ENCODE results near the gene RBMS1. TPM values are rescaled to one million over a fixed set of nuclear protein-coding genes. Genes with fewer than 3 reads are reported as not detected.
"Not testable (repeated sequence)": the region's sequence is repeated elsewhere in the genome, so short reads cannot be mapped to it uniquely, and the experiment has no call there.

Gene RBMS1
- total RNA-seq, 5 donors from 2014 or later (not counting 1 experiment from before 2014, with no cell fraction given), result 94.2 to 137 (median 105) TPM

- H3K4me1 Mint-ChIP-seq, result peaks cover 63 to 73% (median 71%) of the 10 kb centered on the region in 3 donors
- Histone ChIP-seq H3K9me3 (peaks cover 3% of the 10 kb centered on the region), H3K4me1 (ENCODE audit: control insufficient read depth in 1 of 2, extremely low read depth in 1 of 2, insufficient read depth in 2 of 2, low read length in 2 of 2) (peaks cover 24 to 56% of the 10 kb centered on the region in 2 experiments), H3K36me3 (ENCODE audit: control insufficient read depth in 2 of 2, extremely low read depth in 1 of 2, insufficient read depth in 1 of 2, low read length in 1 of 2) (peaks cover 0 to 3% of the 10 kb centered on the region in 2 donors), H3K27me3 (replicated peaks in 1 of 2; ENCODE audit: control insufficient read depth in 2 of 2, extremely low read depth in 1 of 2, insufficient read depth in 2 of 2, low read length in 1 of 2) (no peaks in the 10 kb centered on the region), H3K27ac (ENCODE audit: low read length) (no peak overlapping the region), H3K4me3 (ENCODE audit: control insufficient read depth in 1 of 2, extremely low read depth in 1 of 2, low read length in 1 of 2) (no peak overlapping the region)
- ChIA-PET POLR2A (interaction anchor here in 1 of 2 donors (0.9 to 1.1 kb wide), 3 partner anchors 14 to 24 kb away, joined by 3 read pairs; no protein-coding TSS in a partner anchor), CTCF (interaction anchor here in 1 of 2 donors (0.8 kb wide), 1 partner anchor 63 kb away, joined by 3 read pairs; no protein-coding TSS in a partner anchor)
- peaks cover 0 to 7% (median 4%) of the 10 kb centered on the region in 3 donors for H3K9me3 Mint-ChIP-seq
- ATAC-seq (replicated peaks in 1 of 4) (no peak), DNase-seq (no peak)
- WGBS (ENCODE audit: insufficient coverage), result 100% methylated on average over 1 of the region's 5 CpGs
- H3K4me3 Mint-ChIP-seq, result peak overlapping the region in 1 of 3 donors; percentile 38
- H3K27me3 Mint-ChIP-seq, result no peaks in the 10 kb centered on the region
- H3K27ac Mint-ChIP-seq, result peak overlapping the region; percentile 53 to 81
- peaks cover 25% of the 10 kb centered on the region for H3K36me3 Mint-ChIP-seq
These were observed 67.0 kb downstream of the RBMS1 start for GRCh38 chr2:160426604-160427003.

- Histone ChIP-seq H3K27ac (ENCODE audit: low read length) (no peak overlapping the region), H3K4me3 (ENCODE audit: control insufficient read depth in 1 of 2, extremely low read depth in 1 of 2, low read length in 1 of 2) (no peak overlapping the region), H3K9me3 (peaks cover 3% of the 10 kb centered on the region), H3K27me3 (replicated peaks in 1 of 2; ENCODE audit: control insufficient read depth in 2 of 2, extremely low read depth in 1 of 2, insufficient read depth in 2 of 2, low read length in 1 of 2) (no peaks in the 10 kb centered on the region), H3K4me1 (ENCODE audit: control insufficient read depth in 1 of 2, extremely low read depth in 1 of 2, insufficient read depth in 2 of 2, low read length in 2 of 2) (peaks cover 27 to 60% of the 10 kb centered on the region in 2 experiments), H3K36me3 (ENCODE audit: control insufficient read depth in 2 of 2, extremely low read depth in 1 of 2, insufficient read depth in 1 of 2, low read length in 1 of 2) (peaks cover 0 to 3% of the 10 kb centered on the region in 2 donors)
- POLR2A ChIA-PET, result no interaction called here
- Mint-ChIP-seq H3K27me3 (no peaks in the 10 kb centered on the region), H3K4me3 (peak overlapping the region in 1 of 3 donors; percentile 13), H3K4me1 (peaks cover 66 to 74% (median 73%) of the 10 kb centered on the region in 3 donors), H3K9me3 (peaks cover 0 to 4% (median 1%) of the 10 kb centered on the region in 3 donors), H3K36me3 (peaks cover 19% of the 10 kb centered on the region), H3K27ac (peak overlapping the region; percentile 44 to 85)
- DNase-seq (no peak), ATAC-seq (replicated peaks in 1 of 4) (no peak)
- CTCF ChIA-PET, result no interaction called here
- 100% methylated on average over 2 of the region's 4 CpGs for WGBS (ENCODE audit: insufficient coverage)
These were observed 68.0 kb downstream of the RBMS1 start for GRCh38 chr2:160425434-160426151.

GRCh38 chr2:160423126-160423525 lies 70.5 kb downstream of the RBMS1 start:
- Histone ChIP-seq H3K4me1 (ENCODE audit: control insufficient read depth in 1 of 2, extremely low read depth in 1 of 2, insufficient read depth in 2 of 2, low read length in 2 of 2) (peaks cover 22 to 59% of the 10 kb centered on the region in 2 experiments), H3K27ac (ENCODE audit: low read length) (no peak overlapping the region), H3K36me3 (ENCODE audit: control insufficient read depth in 2 of 2, extremely low read depth in 1 of 2, insufficient read depth in 1 of 2, low read length in 1 of 2) (peaks cover 0 to 3% of the 10 kb centered on the region in 2 donors), H3K9me3 (no peaks in the 10 kb centered on the region), H3K4me3 (ENCODE audit: control insufficient read depth in 1 of 2, extremely low read depth in 1 of 2, low read length in 1 of 2) (no peak overlapping the region), H3K27me3 (replicated peaks in 1 of 2; ENCODE audit: control insufficient read depth in 2 of 2, extremely low read depth in 1 of 2, insufficient read depth in 2 of 2, low read length in 1 of 2) (no peaks in the 10 kb centered on the region)
- CTCF ChIA-PET, result no interaction called here
- 100% methylated on average over 2 of the region's 4 CpGs for WGBS (ENCODE audit: insufficient coverage)
- Mint-ChIP-seq H3K27me3 (no peaks in the 10 kb centered on the region), H3K27ac (peak overlapping the region; percentile 68 to 78), H3K9me3 (no peaks in the 10 kb centered on the region), H3K4me1 (peaks cover 73 to 81% (median 75%) of the 10 kb centered on the region in 3 donors), H3K36me3 (peaks cover 10% of the 10 kb centered on the region), H3K4me3 (peak overlapping the region in 1 of 3 donors; percentile 13)
- DNase-seq, result no peak
- no peak for ATAC-seq (replicated peaks in 1 of 4)
- POLR2A ChIA-PET, result no interaction called here

GRCh38 chr2:160421646-160422501 lies 71.7 kb downstream of the RBMS1 start:
- Mint-ChIP-seq H3K27ac (peak overlapping the region; percentile 17 to 78), H3K4me3 (peak overlapping the region; percentile 9 to 39 (median 13)), H3K36me3 (peaks cover 10% of the 10 kb centered on the region), H3K4me1 (peaks cover 72 to 81% (median 75%) of the 10 kb centered on the region in 3 donors)
- H3K4me3 ChIP-seq (ENCODE audit: control insufficient read depth in 1 of 2, extremely low read depth in 1 of 2, low read length in 1 of 2); H3K27me3 ChIP-seq (replicated peaks in 1 of 2; ENCODE audit: control insufficient read depth in 2 of 2, extremely low read depth in 1 of 2, insufficient read depth in 2 of 2, low read length in 1 of 2); H3K27ac ChIP-seq (ENCODE audit: low read length); H3K9me3 ChIP-seq; POLR2A ChIA-PET; H3K27me3 Mint-ChIP-seq; H3K9me3 Mint-ChIP-seq; H3K36me3 ChIP-seq (ENCODE audit: control insufficient read depth in 2 of 2, extremely low read depth in 1 of 2, insufficient read depth in 1 of 2, low read length in 1 of 2): not testable (repeated sequence)
- DNase-seq, result peak in 1 of 35 experiments; percentile 36
- WGBS (ENCODE audit: insufficient coverage), result 20% methylated on average over 1 of the region's 3 CpGs
- peak in 3 of 4 experiments; percentile 19 to 24 (median 23) for ATAC-seq (replicated peaks in 1 of 4)
- CTCF ChIA-PET, result interaction anchor here in 1 of 2 donors (0.5 kb wide), 1 partner anchor 62 kb away, joined by 3 read pairs; no protein-coding TSS in a partner anchor
- H3K4me1 ChIP-seq (ENCODE audit: control insufficient read depth in 1 of 2, extremely low read depth in 1 of 2, insufficient read depth in 2 of 2, low read length in 2 of 2), result peaks cover 22 to 49% of the 10 kb centered on the region in 2 experiments

- 89% methylated on average over 2 of the region's 4 CpGs for WGBS (ENCODE audit: insufficient coverage)
These were observed 72.9 kb downstream of the RBMS1 start for GRCh38 chr2:160420711-160421110.

More at GRCh38 chr2:160420711-160421110, 72.9 kb downstream of the RBMS1 start:
- Mint-ChIP-seq H3K4me1 (peaks cover 66 to 80% (median 72%) of the 10 kb centered on the region in 3 donors), H3K9me3 (no peaks in the 10 kb centered on the region), H3K36me3 (peaks cover 8% of the 10 kb centered on the region), H3K4me3 (peak overlapping the region in 1 of 3 donors; percentile 0), H3K27ac (peak overlapping the region in 1 of 2 donors; percentile 11), H3K27me3 (no peaks in the 10 kb centered on the region)
- DNase-seq, result no peak
- CTCF ChIA-PET, result no interaction called here
- H3K4me1 ChIP-seq (ENCODE audit: control insufficient read depth in 1 of 2, extremely low read depth in 1 of 2, insufficient read depth in 2 of 2, low read length in 2 of 2), result peaks cover 19 to 40% of the 10 kb centered on the region in 2 experiments
- POLR2A ChIA-PET, result no interaction called here
- no peak overlapping the region for H3K27ac ChIP-seq (ENCODE audit: low read length)
- H3K4me3 ChIP-seq (ENCODE audit: control insufficient read depth in 1 of 2, extremely low read depth in 1 of 2, low read length in 1 of 2), result no peak overlapping the region
- no peak for ATAC-seq (replicated peaks in 1 of 4)
- no peaks in the 10 kb centered on the region for H3K9me3 ChIP-seq
- H3K27me3 ChIP-seq (replicated peaks in 1 of 2; ENCODE audit: control insufficient read depth in 2 of 2, extremely low read depth in 1 of 2, insufficient read depth in 2 of 2, low read length in 1 of 2), result no peaks in the 10 kb centered on the region
- peaks cover 0 to 3% of the 10 kb centered on the region in 2 donors for H3K36me3 ChIP-seq (ENCODE audit: control insufficient read depth in 2 of 2, extremely low read depth in 1 of 2, insufficient read depth in 1 of 2, low read length in 1 of 2)

Data from T-cell (primary cell).